DOHH2 (cell line): Measurements from ENCODE around the gene PROZ.

ENCODE experiments used
- H3F3A ChIP-seq: fragments of 200-600 bp; sonication (generic), shearing (Covaris generic); 2 replicates; pipeline ENCODE4 v1.6.0; 2016; ENCODE audit warnings: antibody characterized with exemption, mild to moderate bottlenecking; ENCODE audit not compliant: control insufficient read depth, insufficient read depth
- H3K27ac ChIP-seq: fragments of 200-600 bp; sonication (generic); 2 replicates; pipeline ENCODE4 v1.5.1; 2014; ENCODE audit warnings: low read depth, mild to moderate bottlenecking, low read length, moderate library complexity
- H3K27me3 ChIP-seq: fragments of 200-600 bp; sonication (generic); 2 replicates; pipeline ENCODE4 v1.6.1; 2014; ENCODE audit warnings: mild to moderate bottlenecking, low read length, mixed read lengths; ENCODE audit not compliant: control insufficient read depth
- H3K36me3 ChIP-seq: fragments of 200-600 bp; sonication (generic); 2 replicates; pipeline ENCODE4 v1.6.1; 2014; ENCODE audit warnings: mild to moderate bottlenecking, low read length, moderate library complexity, mixed read lengths; ENCODE audit not compliant: control insufficient read depth
- H3K4me1 ChIP-seq: fragments of 200-600 bp; sonication (generic); 2 replicates; pipeline ENCODE4 v1.6.1; 2014; ENCODE audit warnings: mild to moderate bottlenecking, low read length, mixed read lengths; ENCODE audit not compliant: control insufficient read depth
- H3K4me2 ChIP-seq: fragments of 200-600 bp; sonication (generic); 2 replicates; pipeline ENCODE4 v1.6.0; 2014; ENCODE audit warnings: mild to moderate bottlenecking, low read length, moderate library complexity
- H3K4me3 ChIP-seq: fragments of 200-600 bp; sonication (generic); 2 replicates; pipeline ENCODE4 v1.5.1; 2014; ENCODE audit warnings: mild to moderate bottlenecking, low read length, mixed read lengths
- H3K79me2 ChIP-seq: fragments of 200-600 bp; sonication (generic); 2 replicates; pipeline ENCODE4 v1.6.1; 2014; ENCODE audit warnings: mild to moderate bottlenecking, low read length, mixed read lengths; ENCODE audit not compliant: control insufficient read depth
- H3K9me2 ChIP-seq: fragments of 200-600 bp; sonication (generic); replicated peaks from 2 replicates; pipeline ENCODE4 v1.6.1; 2014; ENCODE audit warnings: mild to moderate bottlenecking, low read length, mixed read lengths; ENCODE audit not compliant: control insufficient read depth
- H3K9me3 ChIP-seq: fragments of 200-600 bp; sonication (generic); 2 replicates; pipeline ENCODE4 v1.6.1; 2014; ENCODE audit warnings: antibody characterized with exemption, low read length, mixed read lengths; ENCODE audit not compliant: control insufficient read depth, insufficient read depth
- H4K20me1 ChIP-seq: fragments of 200-600 bp; sonication (generic); 2 replicates; pipeline ENCODE4 v1.6.0; 2014; ENCODE audit warnings: low read depth, mild to moderate bottlenecking, antibody characterized with exemption, low read length, moderate library complexity; ENCODE audit not compliant: control insufficient read depth, insufficient read depth
- EZH2phosphoT487 ChIP-seq: fragments of 200-600 bp; sonication (generic); IDR thresholded peaks from 2 replicates; pipeline ENCODE4 v1.6.1; 2017; ENCODE audit warnings: borderline replicate concordance, mild to moderate bottlenecking, antibody characterized with exemption, low read length, moderate library complexity, mixed read lengths
- TF ChIP-seq, protein P1 (sequence below): fragments of 200-600 bp; sonication (generic); IDR thresholded peaks from one replicate; pipeline ENCODE4 v1.5.1; 2014; ENCODE audit warnings: antibody characterized with exemption, mild to moderate bottlenecking, low read depth, low read length; ENCODE audit not compliant: poor library complexity, severe bottlenecking

PROZ gene

DNA sequence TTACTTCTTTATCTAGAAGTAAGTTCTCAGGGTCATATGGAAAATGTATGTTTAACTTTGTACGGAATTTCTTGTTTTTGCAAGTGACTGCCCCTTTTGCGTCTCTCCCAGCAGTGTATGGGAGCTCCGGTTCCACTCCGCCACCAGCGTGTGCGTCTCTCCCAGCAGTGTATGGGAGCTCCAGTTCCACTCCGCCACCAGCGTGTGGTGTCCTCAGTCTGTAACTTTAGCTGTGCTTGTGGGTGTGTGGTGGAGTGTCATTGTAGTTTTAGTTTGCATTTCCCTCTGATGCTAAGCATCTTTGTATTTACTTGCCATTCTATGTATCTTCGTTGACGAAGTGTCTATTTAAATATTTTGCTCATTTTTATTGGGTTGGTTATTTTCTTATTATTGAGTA lies 53.3 kb downstream of the PROZ start:
- peaks cover 54% of the 10 kb centered on the region for H3K36me3 ChIP-seq
- H3K9me3 ChIP-seq = no peaks in the 10 kb centered on the region
- peaks cover 35% of the 10 kb centered on the region for H3K4me1 ChIP-seq
- 0 out of 2 replicates have a peak, but pooled peaks cover 3% of the 10 kb centered on the region for H3F3A ChIP-seq
- no peaks in the 10 kb centered on the region for H3K27me3 ChIP-seq
- H3K79me2 ChIP-seq = peaks cover 95% of the 10 kb centered on the region
- H3K9me2 ChIP-seq = no peaks in the 10 kb centered on the region
- TF ChIP-seq, protein P1, sequence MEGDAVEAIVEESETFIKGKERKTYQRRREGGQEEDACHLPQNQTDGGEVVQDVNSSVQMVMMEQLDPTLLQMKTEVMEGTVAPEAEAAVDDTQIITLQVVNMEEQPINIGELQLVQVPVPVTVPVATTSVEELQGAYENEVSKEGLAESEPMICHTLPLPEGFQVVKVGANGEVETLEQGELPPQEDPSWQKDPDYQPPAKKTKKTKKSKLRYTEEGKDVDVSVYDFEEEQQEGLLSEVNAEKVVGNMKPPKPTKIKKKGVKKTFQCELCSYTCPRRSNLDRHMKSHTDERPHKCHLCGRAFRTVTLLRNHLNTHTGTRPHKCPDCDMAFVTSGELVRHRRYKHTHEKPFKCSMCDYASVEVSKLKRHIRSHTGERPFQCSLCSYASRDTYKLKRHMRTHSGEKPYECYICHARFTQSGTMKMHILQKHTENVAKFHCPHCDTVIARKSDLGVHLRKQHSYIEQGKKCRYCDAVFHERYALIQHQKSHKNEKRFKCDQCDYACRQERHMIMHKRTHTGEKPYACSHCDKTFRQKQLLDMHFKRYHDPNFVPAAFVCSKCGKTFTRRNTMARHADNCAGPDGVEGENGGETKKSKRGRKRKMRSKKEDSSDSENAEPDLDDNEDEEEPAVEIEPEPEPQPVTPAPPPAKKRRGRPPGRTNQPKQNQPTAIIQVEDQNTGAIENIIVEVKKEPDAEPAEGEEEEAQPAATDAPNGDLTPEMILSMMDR = peak; percentile 43
- TF ChIP-seq EZH2phosphoT487 = no peak
- H3K4me3 ChIP-seq = no peak overlapping the region
- H4K20me1 ChIP-seq = peaks cover 41% of the 10 kb centered on the region
- H3K27ac ChIP-seq = no peak overlapping the region
- H3K4me2 ChIP-seq = no peak overlapping the region

DNA sequence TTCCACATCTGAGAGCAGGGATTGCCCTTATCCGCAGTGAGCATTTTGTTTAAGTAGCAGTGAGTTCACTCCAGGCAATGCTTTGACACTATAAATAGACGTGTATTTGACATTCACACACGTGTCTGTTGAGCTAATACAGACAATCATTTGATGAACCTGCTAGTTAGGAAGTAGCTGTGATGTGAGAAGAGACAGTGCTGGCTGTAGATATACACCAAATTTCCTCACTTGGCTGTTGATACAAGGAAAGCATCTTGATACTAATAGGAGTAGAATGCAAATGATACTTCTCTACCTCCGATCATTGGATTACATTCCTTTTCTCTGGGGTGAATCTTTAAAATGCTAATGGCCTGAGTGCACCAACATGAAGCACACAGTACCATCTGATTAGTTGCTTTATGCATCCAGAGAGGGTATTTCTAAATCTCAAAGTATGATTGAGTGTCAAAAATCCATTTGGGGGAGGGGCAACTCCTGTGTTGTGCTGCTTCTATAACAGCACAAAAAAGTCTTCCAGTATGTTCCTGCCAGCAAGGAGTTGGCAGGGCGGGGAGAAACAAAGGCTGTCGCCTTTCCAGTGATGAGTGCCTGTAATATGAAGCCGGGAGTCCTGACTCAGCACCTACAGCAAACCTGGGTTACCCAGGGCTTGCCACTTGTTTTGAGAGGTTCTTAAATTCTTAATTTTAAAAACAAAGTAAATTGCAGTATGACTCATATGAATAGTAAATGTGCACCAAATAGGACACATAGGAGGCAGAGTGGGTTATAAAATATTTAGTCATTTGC lies 58.0 kb downstream of the PROZ start:
- Histone ChIP-seq H3F3A (no peaks in the 10 kb centered on the region; the same call in 1 of the 2 replicates), H3K4me2 (no peak overlapping the region), H3K27ac (no peak overlapping the region), H3K36me3 (peaks cover 61% of the 10 kb centered on the region), H3K79me2 (peaks cover 100% of the 10 kb centered on the region), H3K27me3 (no peaks in the 10 kb centered on the region), H3K4me3 (no peak overlapping the region), H3K9me2 (no peaks in the 10 kb centered on the region), H3K9me3 (no peaks in the 10 kb centered on the region), H4K20me1 (peaks cover 43% of the 10 kb centered on the region), H3K4me1 (peaks cover 13% of the 10 kb centered on the region)
- TF ChIP-seq EZH2phosphoT487 = no peak
- TF ChIP-seq, protein P1 = no peak

DNA sequence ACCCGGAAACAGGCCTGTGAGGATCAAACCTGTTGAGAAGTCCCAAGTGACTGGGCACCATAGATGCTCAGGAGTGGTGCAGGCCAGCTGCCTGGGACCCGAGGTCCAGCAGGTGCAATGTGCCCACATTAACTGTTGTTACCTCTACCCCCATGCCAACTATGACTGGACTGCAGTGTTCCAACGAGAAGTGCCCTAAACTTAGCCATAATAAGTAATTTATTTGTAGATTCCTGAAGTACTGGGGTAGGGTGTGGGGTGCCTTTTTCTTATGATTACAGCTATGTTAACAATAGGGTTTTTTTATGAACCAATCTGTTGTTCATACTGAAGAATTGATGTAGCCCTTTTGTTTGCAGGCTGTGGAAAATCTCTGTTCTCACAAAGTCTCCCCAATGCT lies 60.1 kb downstream of the PROZ start:
- no peaks in the 10 kb centered on the region for H3K27me3 ChIP-seq
- no peak for TF ChIP-seq EZH2phosphoT487
- TF ChIP-seq, protein P1 = no peak
- peaks cover 100% of the 10 kb centered on the region for H3K79me2 ChIP-seq
- peaks cover 41% of the 10 kb centered on the region for H4K20me1 ChIP-seq
- H3K27ac ChIP-seq = no peak overlapping the region
- 0 out of 2 replicates have a peak, but pooled peaks cover 5% of the 10 kb centered on the region for H3K4me1 ChIP-seq
- no peak overlapping the region for H3K4me2 ChIP-seq
- H3K36me3 ChIP-seq = peaks cover 60% of the 10 kb centered on the region
- H3K9me3 ChIP-seq = no peaks in the 10 kb centered on the region
- H3F3A ChIP-seq = no peaks in the 10 kb centered on the region; the same call in 1 of the 2 replicates
- no peaks in the 10 kb centered on the region for H3K9me2 ChIP-seq
- H3K4me3 ChIP-seq = no peak overlapping the region
